GM21447 (cell line): ENCODE results near the gene PSAPL1.

Source experiments
- ATAC-seq: cut with Tn5 transposase; IDR thresholded peaks from one replicate; pipeline ENCODE4 v1.9.1; 2021; ENCODE audit not compliant: unreplicated experiment

PSAPL1 gene

DNA sequence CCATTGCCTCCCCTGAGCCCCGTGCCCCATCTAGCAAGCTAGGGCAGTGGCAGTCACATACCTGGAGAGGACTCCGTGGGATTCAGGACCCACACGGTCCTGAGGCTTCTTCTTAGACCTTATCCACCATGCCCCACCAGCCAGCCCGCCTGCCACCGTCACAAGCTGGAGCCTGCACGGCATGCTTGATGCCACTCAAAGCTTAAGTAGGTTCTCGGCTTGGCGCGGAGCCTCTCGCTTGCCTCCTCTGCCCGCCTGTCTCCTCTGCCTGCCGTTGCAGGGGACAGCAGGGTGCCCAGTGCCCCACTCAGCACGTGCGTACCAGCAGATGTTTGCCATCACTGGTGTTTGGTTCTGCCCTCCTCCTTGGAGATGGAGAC is 14.1 kb downstream of the PSAPL1 start:
- ATAC-seq, result no peak

DNA sequence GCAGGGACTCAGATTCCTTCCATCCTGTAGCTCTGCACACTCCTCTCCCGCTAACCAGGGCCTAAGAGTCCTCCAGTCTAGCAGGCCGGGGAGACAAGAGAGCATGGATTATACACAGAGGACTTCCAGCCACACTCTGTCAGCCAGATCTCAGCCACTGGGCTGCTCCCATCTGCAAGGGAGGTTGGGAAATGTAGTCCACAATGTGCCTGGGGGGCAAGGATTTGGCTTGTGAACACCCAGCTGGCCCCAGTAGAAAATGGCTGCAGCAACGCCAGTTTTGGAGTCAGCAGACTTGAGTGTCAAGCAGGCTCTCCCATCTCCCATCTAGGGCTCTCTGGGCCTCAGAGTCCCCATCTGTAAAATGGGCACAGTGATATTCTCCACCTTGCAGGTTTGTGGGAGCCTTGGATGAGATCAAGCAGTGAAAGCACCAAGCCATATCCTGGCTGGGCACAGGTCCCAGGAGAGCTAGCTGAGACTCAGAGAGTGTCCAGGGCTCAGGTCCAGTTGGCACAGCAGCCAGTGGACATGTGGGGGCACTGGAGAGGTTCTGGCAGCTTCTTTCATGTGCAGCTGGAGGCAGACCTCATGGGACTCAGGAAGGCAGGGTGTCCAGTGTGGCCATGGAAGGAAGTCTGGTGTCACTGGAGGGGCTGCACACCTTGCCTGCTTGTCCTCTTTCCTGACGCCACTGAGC is 14.6 kb downstream of the PSAPL1 start:
- no peak for ATAC-seq

DNA sequence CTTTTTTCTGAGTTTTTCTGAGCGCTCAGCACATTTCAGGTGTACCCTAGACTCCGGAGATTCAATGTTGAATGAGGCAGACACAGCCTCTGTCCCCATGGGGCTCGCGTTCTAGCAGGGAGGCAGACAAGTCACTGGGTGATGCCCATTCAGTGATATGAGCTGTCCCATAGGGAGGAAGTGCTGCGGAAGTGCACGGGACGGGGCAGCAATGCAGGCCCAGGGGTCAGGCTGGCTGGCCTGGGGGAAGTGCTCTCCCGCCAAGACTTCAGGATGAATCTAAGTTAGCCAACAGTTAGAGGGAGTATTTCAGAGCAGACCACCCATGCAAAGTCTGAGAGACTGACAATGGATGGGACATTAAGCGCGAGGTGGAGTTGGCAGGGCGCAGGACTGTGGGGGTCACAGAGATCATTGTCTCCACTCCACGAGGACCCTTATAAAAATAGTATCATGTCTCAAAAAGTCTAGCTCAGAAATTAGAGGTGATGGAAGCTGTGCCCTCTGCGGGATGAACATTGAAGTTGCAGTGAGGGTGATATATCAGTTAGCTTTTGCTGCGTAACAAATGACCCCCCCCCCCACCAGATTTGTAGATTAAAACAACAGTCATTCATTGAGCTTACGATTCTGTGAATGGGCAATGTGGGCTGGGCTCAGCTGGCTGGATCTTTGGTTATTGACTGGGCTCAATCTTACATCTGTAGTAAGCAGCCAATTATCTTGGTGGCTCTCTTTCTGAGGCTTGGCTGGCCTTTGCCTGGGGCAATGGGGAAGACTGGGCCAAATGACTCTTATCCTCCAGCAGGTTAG is 16.4 kb downstream of the PSAPL1 start:
- no peak for ATAC-seq

DNA sequence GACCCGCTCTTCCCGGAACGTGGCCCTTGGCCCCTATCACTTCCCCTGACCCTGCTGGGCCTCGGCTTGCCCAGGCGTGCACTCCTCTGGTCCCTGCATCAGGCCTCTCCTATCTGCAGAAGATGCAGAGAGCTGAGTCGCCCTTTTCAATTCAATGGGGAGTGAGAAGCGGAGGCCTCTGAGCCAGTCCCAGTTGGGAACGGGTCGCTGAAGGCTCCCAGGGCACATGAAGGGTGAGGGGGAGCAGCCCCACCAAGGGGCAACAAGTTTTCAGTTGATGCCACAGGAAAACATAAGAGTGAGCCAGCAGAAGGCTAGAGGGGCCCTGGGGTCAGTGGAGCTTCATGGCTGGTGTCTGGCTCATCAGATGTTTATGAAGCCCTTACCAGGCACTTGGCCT is 17.1 kb downstream of the PSAPL1 start:
- no peak for ATAC-seq

DNA sequence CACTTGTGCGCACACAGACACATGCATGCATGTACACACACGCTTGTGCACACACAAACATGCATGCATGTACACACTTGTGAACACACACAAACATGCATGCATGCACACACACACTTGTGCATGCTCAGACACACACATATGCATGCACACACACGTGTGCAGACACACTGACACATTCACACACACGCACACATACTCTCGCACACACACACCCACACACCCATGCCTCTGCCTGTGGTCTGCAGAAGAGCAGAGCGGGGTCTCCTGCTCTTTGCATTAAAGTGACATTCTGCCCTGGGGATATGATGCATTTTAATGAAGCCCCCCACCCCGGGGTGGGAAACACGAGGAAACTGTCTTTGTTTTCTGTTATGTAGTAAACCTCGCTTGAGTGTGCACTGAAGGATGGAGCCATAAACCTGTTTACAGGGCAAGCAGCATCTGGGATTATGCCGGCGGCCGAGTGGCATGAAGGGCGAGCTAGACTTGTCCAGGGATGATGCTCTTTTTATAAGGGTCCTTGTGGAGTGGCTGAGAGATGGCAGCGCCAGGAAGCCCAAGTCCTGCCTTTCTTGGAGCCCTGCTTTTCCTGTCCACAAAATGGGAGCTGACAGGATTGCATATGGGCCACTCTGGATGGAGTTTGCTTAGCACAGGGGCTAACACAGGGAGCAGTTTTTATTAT is 17.8 kb downstream of the PSAPL1 start:
- ATAC-seq, result no peak

DNA sequence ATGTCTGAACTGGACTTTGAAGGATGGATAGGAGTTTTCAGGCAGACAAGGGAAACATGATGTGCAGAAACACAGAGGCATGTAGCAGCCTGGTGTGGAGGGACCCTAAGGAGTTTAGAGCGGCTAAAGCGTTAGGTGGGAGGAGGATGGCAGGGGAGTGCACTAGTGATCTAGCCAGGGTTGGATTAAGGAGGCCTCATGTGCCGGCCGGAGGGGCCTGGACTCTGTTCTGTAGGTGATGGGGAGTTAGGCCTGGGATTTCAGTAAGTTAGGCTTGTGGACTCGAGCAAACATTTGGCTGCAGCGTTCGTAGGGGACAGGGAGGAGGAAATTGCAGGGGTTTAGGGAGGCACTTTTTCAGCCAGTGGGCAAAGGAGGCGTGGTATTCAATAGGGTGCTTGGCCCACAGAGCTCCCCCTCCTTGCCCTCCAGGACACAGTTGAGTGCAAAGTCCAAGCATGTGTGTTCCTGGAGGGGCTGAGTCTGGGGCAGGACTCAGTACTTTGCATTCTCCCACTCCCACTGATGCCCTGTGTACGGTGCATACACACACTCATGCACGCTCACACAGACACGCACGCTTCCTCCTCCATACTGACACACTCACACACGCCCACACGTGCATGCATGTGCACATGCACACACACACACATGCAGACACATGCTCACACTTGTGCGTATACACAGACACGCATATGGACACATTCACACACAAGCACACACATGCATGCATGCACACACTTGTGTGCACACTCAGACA is 18.6 kb downstream of the PSAPL1 start:
- ATAC-seq, result no peak

DNA sequence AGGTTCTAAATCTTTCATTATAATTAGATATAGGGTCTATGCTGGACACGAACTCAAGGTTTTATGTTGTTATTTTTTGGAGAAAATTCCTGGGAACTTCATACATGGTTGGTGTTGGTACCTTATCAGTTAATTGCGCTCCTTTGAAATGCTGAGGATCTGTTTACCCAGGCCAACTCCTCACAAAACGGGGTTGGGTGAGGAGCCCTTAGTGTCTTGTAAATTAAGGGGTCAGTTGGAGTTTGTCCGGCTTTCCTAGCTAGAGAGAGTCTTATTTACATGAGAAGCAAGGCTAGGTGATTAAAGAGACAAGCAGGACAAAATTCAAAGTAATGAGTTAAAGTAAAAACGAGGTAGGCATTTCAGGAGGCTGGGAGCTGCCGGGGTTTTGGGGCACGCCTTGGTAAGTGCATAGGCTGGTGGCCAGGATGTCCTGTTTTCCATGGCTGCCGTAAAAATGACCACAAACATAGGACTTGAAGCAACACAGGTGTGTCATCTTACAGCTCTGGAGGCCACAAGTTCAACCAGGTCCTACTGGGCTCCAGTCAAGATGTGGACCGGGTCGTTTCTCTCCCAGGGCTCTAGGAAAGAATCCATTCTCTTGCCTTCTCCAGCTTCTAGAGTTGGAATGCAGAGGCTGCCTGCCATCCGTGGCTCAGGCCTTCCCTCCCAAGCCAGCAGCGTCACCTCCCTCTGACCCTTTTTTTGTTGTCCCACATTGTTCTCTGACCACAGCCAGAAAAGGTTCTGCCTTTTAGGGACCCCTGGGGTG is 19.8 kb downstream of the PSAPL1 start:
- ATAC-seq, result no peak

GRCh38 chr4:7414046-7414445 is 20.7 kb downstream of the PSAPL1 start:
- no peak for ATAC-seq

GRCh38 chr4:7412554-7412912 is 22.2 kb downstream of the PSAPL1 start:
- ATAC-seq, result no peak

GRCh38 chr4:7411896-7412553 is 22.7 kb downstream of the PSAPL1 start:
- ATAC-seq, result no peak

DNA sequence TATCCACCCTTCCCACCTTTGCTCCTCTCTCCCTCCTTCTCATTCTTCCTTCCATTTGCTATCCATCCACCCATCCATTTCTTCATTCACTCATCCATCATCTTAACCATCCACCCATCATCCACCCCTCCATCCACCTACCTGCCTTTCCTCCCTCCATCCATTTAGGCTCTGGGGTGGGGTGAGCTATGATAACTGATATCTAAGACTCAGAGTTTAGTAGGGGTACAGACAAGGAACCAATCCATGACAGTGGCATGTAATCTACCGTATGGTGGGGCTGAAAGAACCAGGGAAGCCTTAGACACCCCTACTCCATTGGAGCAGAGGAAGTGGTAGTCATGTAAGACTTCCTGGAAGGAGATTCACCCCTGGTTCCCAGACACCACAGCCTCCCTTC is 23.2 kb downstream of the PSAPL1 start:
- no peak for ATAC-seq

- ATAC-seq, result no peak
These were observed 24.3 kb downstream of the PSAPL1 start for GRCh38 chr4:7410446-7410845.

- no peak for ATAC-seq
These were observed 26.6 kb downstream of the PSAPL1 start for GRCh38 chr4:7408166-7408565.

DNA sequence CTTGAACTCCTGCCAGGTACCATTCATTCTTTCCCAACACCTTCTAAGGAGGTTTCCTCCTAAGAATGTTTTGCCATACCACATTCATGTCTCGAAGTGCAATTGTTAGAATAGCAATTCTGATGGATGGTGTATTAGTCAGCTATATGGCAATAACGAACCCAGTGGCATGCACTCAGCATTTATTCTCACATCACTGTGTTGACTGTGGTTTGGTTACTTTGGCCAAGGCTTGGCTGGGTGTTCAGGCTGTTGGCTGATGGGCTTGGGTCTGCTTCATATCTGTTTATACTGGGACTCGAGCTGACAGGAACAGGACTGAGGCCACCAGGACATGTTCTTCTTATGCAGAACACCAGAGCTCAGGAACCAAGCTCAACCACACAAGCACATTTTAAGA is 31.7 kb downstream of the PSAPL1 start:
- no peak for ATAC-seq

GRCh38 chr4:7402526-7402925 is 32.2 kb downstream of the PSAPL1 start:
- no peak for ATAC-seq

DNA sequence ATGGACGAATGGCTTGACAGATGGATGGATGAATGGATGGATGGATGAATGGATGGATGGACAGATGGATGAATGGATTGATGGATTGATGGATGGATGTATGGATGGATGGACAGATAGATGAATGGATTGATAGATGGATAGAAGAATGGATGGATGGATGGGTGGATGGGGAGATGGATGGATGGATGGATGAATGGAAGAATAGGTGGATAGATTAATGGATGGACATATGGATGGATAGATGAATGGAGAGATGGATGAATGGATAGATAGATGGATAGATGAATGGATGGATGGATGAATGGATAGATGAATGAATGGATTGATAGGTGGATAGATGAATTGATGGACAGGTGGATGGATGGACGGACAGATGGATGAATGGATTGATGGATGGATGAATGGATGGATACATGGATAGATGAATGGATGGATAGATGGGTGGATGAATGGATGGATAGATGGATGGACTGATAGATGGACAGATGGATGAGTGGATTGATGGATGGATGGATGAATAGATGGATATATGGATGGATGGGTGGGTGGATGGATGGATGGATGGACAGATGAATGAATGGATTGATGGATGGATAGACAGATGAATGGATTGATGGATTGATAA is 33.9 kb downstream of the PSAPL1 start:
- ATAC-seq, result no peak

- ATAC-seq, result no peak
These were observed 35.1 kb downstream of the PSAPL1 start for GRCh38 chr4:7399440-7400234.

GRCh38 chr4:7398788-7399439 is 35.8 kb downstream of the PSAPL1 start:
- no peak for ATAC-seq

- no peak for ATAC-seq
These were observed 36.7 kb downstream of the PSAPL1 start for GRCh38 chr4:7398104-7398423.
